ENCODE data around the gene ARFGAP1.

DNA sequence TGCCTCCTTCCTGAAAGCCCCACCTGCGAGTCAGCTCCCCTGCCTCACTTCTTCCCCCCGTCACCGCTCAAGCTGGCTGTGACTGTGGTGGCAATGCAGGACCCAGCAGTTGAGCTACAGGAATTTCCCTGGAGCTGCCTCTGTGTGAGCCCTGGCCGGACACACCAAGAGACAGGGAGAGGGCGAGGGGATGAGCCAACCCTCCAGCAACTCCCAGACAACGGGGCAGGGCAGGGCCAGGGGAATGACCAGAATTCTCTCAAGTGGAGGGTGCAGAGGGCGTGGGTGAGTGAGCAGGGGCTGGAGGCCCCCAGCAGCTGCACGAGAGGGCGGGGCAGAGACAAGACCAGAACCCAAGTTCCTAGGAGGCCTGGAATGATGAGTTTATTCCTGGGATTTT lies 4.9 kb upstream of the ARFGAP1 start:
- TF ChIP-seq, protein P1, sequence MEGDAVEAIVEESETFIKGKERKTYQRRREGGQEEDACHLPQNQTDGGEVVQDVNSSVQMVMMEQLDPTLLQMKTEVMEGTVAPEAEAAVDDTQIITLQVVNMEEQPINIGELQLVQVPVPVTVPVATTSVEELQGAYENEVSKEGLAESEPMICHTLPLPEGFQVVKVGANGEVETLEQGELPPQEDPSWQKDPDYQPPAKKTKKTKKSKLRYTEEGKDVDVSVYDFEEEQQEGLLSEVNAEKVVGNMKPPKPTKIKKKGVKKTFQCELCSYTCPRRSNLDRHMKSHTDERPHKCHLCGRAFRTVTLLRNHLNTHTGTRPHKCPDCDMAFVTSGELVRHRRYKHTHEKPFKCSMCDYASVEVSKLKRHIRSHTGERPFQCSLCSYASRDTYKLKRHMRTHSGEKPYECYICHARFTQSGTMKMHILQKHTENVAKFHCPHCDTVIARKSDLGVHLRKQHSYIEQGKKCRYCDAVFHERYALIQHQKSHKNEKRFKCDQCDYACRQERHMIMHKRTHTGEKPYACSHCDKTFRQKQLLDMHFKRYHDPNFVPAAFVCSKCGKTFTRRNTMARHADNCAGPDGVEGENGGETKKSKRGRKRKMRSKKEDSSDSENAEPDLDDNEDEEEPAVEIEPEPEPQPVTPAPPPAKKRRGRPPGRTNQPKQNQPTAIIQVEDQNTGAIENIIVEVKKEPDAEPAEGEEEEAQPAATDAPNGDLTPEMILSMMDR (IDR thresholded peaks at IDR 0.05; ENCODE audit: low read depth, low read length, poor library complexity, severe bottlenecking), result no peak
- TF ChIP-seq EZH2phosphoT487 (IDR thresholded peaks at IDR 0.05; ENCODE audit: borderline replicate concordance, low read length), result no peak

Data from DOHH2 (cell line).